ENCODE results near the gene MAP3K4. TPM values are rescaled to one million over a fixed set of nuclear protein-coding genes. Genes with fewer than 3 reads are reported as not detected.

Gene MAP3K4
- total and polyA plus RNA-seq, 2 of the 8 experiments (the other 6 are each of a cell fraction or from before 2014, with no cell fraction given) = 16.6 to 51.6 TPM

- TF ChIP-seq, protein P1, sequence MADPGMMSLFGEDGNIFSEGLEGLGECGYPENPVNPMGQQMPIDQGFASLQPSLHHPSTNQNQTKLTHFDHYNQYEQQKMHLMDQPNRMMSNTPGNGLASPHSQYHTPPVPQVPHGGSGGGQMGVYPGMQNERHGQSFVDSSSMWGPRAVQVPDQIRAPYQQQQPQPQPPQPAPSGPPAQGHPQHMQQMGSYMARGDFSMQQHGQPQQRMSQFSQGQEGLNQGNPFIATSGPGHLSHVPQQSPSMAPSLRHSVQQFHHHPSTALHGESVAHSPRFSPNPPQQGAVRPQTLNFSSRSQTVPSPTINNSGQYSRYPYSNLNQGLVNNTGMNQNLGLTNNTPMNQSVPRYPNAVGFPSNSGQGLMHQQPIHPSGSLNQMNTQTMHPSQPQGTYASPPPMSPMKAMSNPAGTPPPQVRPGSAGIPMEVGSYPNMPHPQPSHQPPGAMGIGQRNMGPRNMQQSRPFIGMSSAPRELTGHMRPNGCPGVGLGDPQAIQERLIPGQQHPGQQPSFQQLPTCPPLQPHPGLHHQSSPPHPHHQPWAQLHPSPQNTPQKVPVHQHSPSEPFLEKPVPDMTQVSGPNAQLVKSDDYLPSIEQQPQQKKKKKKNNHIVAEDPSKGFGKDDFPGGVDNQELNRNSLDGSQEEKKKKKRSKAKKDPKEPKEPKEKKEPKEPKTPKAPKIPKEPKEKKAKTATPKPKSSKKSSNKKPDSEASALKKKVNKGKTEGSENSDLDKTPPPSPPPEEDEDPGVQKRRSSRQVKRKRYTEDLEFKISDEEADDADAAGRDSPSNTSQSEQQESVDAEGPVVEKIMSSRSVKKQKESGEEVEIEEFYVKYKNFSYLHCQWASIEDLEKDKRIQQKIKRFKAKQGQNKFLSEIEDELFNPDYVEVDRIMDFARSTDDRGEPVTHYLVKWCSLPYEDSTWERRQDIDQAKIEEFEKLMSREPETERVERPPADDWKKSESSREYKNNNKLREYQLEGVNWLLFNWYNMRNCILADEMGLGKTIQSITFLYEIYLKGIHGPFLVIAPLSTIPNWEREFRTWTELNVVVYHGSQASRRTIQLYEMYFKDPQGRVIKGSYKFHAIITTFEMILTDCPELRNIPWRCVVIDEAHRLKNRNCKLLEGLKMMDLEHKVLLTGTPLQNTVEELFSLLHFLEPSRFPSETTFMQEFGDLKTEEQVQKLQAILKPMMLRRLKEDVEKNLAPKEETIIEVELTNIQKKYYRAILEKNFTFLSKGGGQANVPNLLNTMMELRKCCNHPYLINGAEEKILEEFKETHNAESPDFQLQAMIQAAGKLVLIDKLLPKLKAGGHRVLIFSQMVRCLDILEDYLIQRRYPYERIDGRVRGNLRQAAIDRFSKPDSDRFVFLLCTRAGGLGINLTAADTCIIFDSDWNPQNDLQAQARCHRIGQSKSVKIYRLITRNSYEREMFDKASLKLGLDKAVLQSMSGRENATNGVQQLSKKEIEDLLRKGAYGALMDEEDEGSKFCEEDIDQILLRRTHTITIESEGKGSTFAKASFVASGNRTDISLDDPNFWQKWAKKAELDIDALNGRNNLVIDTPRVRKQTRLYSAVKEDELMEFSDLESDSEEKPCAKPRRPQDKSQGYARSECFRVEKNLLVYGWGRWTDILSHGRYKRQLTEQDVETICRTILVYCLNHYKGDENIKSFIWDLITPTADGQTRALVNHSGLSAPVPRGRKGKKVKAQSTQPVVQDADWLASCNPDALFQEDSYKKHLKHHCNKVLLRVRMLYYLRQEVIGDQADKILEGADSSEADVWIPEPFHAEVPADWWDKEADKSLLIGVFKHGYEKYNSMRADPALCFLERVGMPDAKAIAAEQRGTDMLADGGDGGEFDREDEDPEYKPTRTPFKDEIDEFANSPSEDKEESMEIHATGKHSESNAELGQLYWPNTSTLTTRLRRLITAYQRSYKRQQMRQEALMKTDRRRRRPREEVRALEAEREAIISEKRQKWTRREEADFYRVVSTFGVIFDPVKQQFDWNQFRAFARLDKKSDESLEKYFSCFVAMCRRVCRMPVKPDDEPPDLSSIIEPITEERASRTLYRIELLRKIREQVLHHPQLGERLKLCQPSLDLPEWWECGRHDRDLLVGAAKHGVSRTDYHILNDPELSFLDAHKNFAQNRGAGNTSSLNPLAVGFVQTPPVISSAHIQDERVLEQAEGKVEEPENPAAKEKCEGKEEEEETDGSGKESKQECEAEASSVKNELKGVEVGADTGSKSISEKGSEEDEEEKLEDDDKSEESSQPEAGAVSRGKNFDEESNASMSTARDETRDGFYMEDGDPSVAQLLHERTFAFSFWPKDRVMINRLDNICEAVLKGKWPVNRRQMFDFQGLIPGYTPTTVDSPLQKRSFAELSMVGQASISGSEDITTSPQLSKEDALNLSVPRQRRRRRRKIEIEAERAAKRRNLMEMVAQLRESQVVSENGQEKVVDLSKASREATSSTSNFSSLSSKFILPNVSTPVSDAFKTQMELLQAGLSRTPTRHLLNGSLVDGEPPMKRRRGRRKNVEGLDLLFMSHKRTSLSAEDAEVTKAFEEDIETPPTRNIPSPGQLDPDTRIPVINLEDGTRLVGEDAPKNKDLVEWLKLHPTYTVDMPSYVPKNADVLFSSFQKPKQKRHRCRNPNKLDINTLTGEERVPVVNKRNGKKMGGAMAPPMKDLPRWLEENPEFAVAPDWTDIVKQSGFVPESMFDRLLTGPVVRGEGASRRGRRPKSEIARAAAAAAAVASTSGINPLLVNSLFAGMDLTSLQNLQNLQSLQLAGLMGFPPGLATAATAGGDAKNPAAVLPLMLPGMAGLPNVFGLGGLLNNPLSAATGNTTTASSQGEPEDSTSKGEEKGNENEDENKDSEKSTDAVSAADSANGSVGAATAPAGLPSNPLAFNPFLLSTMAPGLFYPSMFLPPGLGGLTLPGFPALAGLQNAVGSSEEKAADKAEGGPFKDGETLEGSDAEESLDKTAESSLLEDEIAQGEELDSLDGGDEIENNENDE (IDR thresholded peaks at IDR 0.05; ENCODE audit: insufficient replicate concordance, low read length) = no peak
- TF ChIP-seq TCF12 (IDR thresholded peaks at IDR 0.05; ENCODE audit: low read depth, low read length) = no peak
- no peak for TF ChIP-seq GABPA (IDR thresholded peaks at IDR 0.05; ENCODE audit: borderline replicate concordance, insufficient read depth, low read length)
- no peak for TF ChIP-seq POLR2AphosphoS5 (IDR thresholded peaks at IDR 0.05; ENCODE audit: low read depth, low read length)
- no peak for TF ChIP-seq SIX5 (IDR thresholded peaks at IDR 0.05; ENCODE audit: low read depth, low read length)
Observed at GRCh38 chr6:161135695-161136591, 144.4 kb downstream of the MAP3K4 start (continued).
